Myocyte (in vitro differentiated cells): Measurements from ENCODE around the gene TMEM91. TPM values are rescaled to one million over a fixed set of nuclear protein-coding genes. Genes with fewer than 3 reads are reported as not detected.
"Not testable (repeated sequence)": the region's sequence is repeated elsewhere in the genome, so short reads cannot be mapped to it uniquely, and the experiment has no call there.

Experiments
- DNase-seq: peaks from one replicate; pipeline ENCODE4 v3.0.0-alpha.2; 2012; ENCODE audit warnings: low read depth
- polyA plus RNA-seq: library from polyadenylated mRNA; unstranded; fragments of >200 nt; gene quantifications from one replicate; pipeline ENCODE4 v1.2.1, GENCODE V29; 2012; ENCODE audit warnings: missing spikeins
- total RNA-seq: library from RNA; depleted of rRNA; stranded (reverse); fragments of >200 nt; gene quantifications from 2 replicates; pipeline ENCODE4 v1.2.3, GENCODE V29; 2014

TMEM91 gene
- total RNA-seq, result 0.59 and 1.7 TPM in 2 replicates
- 5.8 TPM for polyA plus RNA-seq

- DNase-seq, result no peak
These were observed at the start of gene TMEM91 for GRCh38 chr19:41376241-41376997. Gene TMEM91, plus strand, starts transcription at chr19:41376533. Its CDS starts 1,777 bp downstream, at chr19:41378310.

GRCh38 chr19:41327076-41327575, 49.2 kb upstream of the TMEM91 start:
- no peak for DNase-seq

- peak; percentile 64 for DNase-seq
These were observed 48.7 kb upstream of the TMEM91 start for GRCh38 chr19:41327576-41328156.

- peak; percentile 51 for DNase-seq
These were observed 48.0 kb upstream of the TMEM91 start for GRCh38 chr19:41328157-41328841.

GRCh38 chr19:41328842-41329225, 47.5 kb upstream of the TMEM91 start:
- DNase-seq, result no peak

- DNase-seq, result no peak
These were observed 45.9 kb upstream of the TMEM91 start for GRCh38 chr19:41330481-41330880.

- DNase-seq, result no peak
These were observed 45.2 kb upstream of the TMEM91 start for GRCh38 chr19:41330946-41331678.

GRCh38 chr19:41332000-41332399, 44.3 kb upstream of the TMEM91 start:
- DNase-seq, result no peak

GRCh38 chr19:41332468-41332867, 43.9 kb upstream of the TMEM91 start:
- DNase-seq, result no peak

GRCh38 chr19:41334793-41335192, 41.5 kb upstream of the TMEM91 start:
- no peak for DNase-seq

GRCh38 chr19:41335467-41335866, 40.9 kb upstream of the TMEM91 start:
- DNase-seq, result no peak

GRCh38 chr19:41339936-41340335, 36.4 kb upstream of the TMEM91 start:
- DNase-seq, result no peak

GRCh38 chr19:41341669-41342490, 34.5 kb upstream of the TMEM91 start:
- DNase-seq, result no peak

GRCh38 chr19:41344162-41344561, 32.2 kb upstream of the TMEM91 start:
- DNase-seq, result no peak

- DNase-seq, result not testable (repeated sequence)
These were observed 29.4 kb upstream of the TMEM91 start for GRCh38 chr19:41346916-41347315.

- no peak for DNase-seq
These were observed 25.5 kb upstream of the TMEM91 start for GRCh38 chr19:41350735-41351338.

- no peak for DNase-seq
These were observed 24.7 kb upstream of the TMEM91 start for GRCh38 chr19:41351339-41352245.

- no peak for DNase-seq
These were observed 24.1 kb upstream of the TMEM91 start for GRCh38 chr19:41352279-41352608.
